T-helper 17 cell (primary cell): ENCODE results near the gene MFSD12. TPM values are rescaled to one million over a fixed set of nuclear protein-coding genes. Genes with fewer than 3 reads are reported as not detected.
"Not testable (repeated sequence)": the region's sequence is repeated elsewhere in the genome, so short reads cannot be mapped to it uniquely, and the experiment has no call there.

Experiments used
- ATAC-seq: fragments of 150-1000 bp; cut with Tn5 transposase; 2 replicates; pipeline ENCODE4 v1.10.0; 2021; ENCODE audit warnings: mild to moderate bottlenecking, moderate library complexity
- DNase-seq, 3 donors: peaks; one replicate each; pipeline versions ENCODE4 v3.0.0 to v3.0.0-alpha.2; 2020 to 2021
- H3K9me3 ChIP-seq: one replicate; pipeline ENCODE4 v1.7.0; 2013; ENCODE audit warnings: low read length, mild to moderate bottlenecking; ENCODE audit not compliant: control insufficient read depth, poor library complexity, severe bottlenecking
- H3K27ac Mint-ChIP-seq: one replicate; pipeline ENCODE4 v1.8.0; 2022; ENCODE audit warnings: mild to moderate bottlenecking, moderate library complexity, mixed read lengths
- H3K27me3 Mint-ChIP-seq: one replicate; pipeline ENCODE4 v1.8.0; 2022; ENCODE audit warnings: mixed read lengths
- H3K36me3 Mint-ChIP-seq: one replicate; pipeline ENCODE4 v1.8.0; 2022; ENCODE audit warnings: low read depth, mixed read lengths
- H3K4me1 Mint-ChIP-seq: one replicate; pipeline ENCODE4 v1.8.0; 2022; ENCODE audit warnings: mild to moderate bottlenecking, mixed read lengths
- H3K4me3 Mint-ChIP-seq: one replicate; pipeline ENCODE4 v1.8.0; 2022; ENCODE audit warnings: mild to moderate bottlenecking, moderate library complexity, mixed read lengths
- total RNA-seq, 4 donors: library from RNA in 2 of 4; stranded (reverse) in 2 of 4; gene quantifications; one replicate each; pipeline ENCODE4 v1.2.3 and lab custom pipeline; 2022 to 2026

The MFSD12 gene
- total RNA-seq, 2 donors from 2014 or later = 58.1 to 62.0 TPM

DNA sequence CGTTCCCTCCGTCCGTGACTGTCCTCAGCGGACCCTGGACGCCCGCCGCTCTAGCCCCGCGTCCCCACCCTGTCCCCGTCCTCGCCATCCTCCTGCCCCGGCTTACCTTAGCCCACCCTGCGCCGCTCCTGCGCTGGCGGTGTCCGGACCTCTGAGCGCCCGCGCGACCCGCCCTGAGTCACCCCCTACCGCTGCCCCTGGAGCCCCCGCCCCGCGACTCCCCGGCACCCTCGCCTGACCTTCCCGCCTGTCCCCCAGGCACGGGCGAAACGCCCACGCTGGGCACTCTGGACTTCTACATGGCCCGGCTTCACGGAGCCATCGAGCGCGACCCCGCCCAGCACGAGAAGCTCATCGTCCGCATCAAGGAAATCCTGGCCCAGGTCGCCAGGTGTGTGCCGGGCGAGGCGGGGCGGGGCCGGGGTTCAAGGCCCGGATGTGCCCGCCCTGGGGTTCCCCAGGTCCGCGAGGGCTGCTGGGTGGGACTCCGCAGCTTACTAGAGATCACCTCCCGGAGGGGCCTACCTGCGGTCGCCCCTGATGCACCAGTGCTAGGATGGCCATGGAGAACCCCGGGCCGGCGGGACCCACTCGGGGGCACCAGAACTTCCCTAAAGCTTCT is 20.4 kb upstream of the MFSD12 start:
- H3K27me3 Mint-ChIP-seq = no peaks in the 10 kb centered on the region
- ATAC-seq = no peak

GRCh38 chr19:3576696-3577443 is 19.5 kb upstream of the MFSD12 start:
- Mint-ChIP-seq H3K27me3 (no peaks in the 10 kb centered on the region), H3K4me3 (no peak overlapping the region), H3K36me3 (no peaks in the 10 kb centered on the region), H3K27ac (no peak overlapping the region), H3K4me1 (peaks cover 13% of the 10 kb centered on the region)
- no peak for ATAC-seq
- no peak for DNase-seq
- no peaks in the 10 kb centered on the region for H3K9me3 ChIP-seq

More for the DNA sequence above, 20.4 kb upstream of the MFSD12 start:
- Mint-ChIP-seq H3K27ac (no peak overlapping the region), H3K4me1 (peaks cover 6% of the 10 kb centered on the region), H3K36me3 (no peaks in the 10 kb centered on the region), H3K4me3 (no peak overlapping the region)
- no peak for DNase-seq
- H3K9me3 ChIP-seq = no peaks in the 10 kb centered on the region

DNA sequence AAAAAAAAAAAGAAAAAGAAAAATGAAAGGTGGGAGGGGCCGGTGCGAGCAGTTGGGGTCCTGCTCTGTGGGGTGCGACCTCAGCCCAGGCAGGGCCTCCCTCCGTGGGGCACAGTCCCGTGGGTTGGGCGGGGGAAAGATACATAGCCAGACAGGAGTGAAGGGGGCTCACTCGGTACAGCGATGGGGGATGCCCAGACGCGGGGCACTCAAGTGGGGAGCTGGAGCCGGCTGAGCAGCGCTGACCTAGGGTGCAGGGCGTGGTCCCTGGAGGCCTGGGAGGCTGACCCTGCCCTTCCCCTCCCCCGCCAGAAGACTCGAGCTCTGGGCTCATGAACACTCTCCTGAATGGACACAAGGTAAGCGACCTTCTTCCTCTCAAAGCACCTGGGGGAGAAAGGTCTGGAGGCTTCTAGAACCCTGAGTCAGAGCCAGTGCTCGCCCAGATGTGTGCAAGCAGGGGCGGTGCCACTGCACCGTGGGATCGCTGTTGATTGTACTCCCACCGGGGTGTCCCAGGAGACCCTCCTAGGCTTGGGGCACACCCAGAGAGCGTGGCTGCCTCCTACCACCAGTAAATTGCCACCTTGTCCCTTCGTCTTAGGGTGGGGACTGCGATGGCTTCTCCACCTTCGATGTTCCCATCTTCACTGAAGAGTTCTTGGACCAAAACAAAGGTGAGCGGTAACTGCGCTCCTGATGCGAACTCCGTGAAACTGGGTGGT is 18.7 kb upstream of the MFSD12 start:
- Mint-ChIP-seq H3K4me1 (peaks cover 16% of the 10 kb centered on the region), H3K4me3 (no peak overlapping the region), H3K27me3 (no peaks in the 10 kb centered on the region), H3K36me3 (no peaks in the 10 kb centered on the region), H3K27ac (no peak overlapping the region)
- DNase-seq (no peak), ATAC-seq (no peak)
- H3K9me3 ChIP-seq = no peaks in the 10 kb centered on the region

- Mint-ChIP-seq H3K27ac (peak overlapping the region; percentile 14), H3K36me3 (no peaks in the 10 kb centered on the region), H3K27me3 (no peaks in the 10 kb centered on the region), H3K4me3 (peak overlapping the region; percentile 46), H3K4me1 (peaks cover 17% of the 10 kb centered on the region)
- ATAC-seq (no peak), DNase-seq (no peak)
- no peaks in the 10 kb centered on the region for H3K9me3 ChIP-seq
Measured at GRCh38 chr19:3575260-3575741, 17.9 kb upstream of the MFSD12 start.

GRCh38 chr19:3573858-3574637 is 16.7 kb upstream of the MFSD12 start:
- Mint-ChIP-seq H3K4me1 (peaks cover 17% of the 10 kb centered on the region), H3K27me3 (no peaks in the 10 kb centered on the region), H3K36me3 (no peaks in the 10 kb centered on the region), H3K4me3 (peak overlapping the region; percentile 87), H3K27ac (no peak overlapping the region)
- ATAC-seq = peak; percentile 26
- peak; percentile 72 to 85 (median 77) for DNase-seq
- no peaks in the 10 kb centered on the region for H3K9me3 ChIP-seq

- no peak for DNase-seq
- H3K9me3 ChIP-seq = no peaks in the 10 kb centered on the region
- Mint-ChIP-seq H3K27me3 (no peaks in the 10 kb centered on the region), H3K4me1 (peaks cover 17% of the 10 kb centered on the region), H3K36me3 (no peaks in the 10 kb centered on the region), H3K27ac (no peak overlapping the region), H3K4me3 (peak overlapping the region; percentile 87)
- no peak for ATAC-seq
Measured at GRCh38 chr19:3573162-3573857, 15.9 kb upstream of the MFSD12 start.

GRCh38 chr19:3572855-3573161 is 15.4 kb upstream of the MFSD12 start, which contains the start of gene HMG20B:
Gene HMG20B, plus strand, starts transcription at chr19:3572944. Its CDS starts 366 bp downstream, at chr19:3573310.
- ATAC-seq = peak; percentile 1

GRCh38 chr19:3572132-3572854 is 14.9 kb upstream of the MFSD12 start:
- ATAC-seq (peak; percentile 96), DNase-seq (peak; percentile 97 to 99 (median 99))

More at GRCh38 chr19:3572855-3573161, 15.4 kb upstream of the MFSD12 start, which contains the start of gene HMG20B:
- Mint-ChIP-seq H3K27ac (no peak within 1 kb of the TSS), H3K36me3 (no peaks in the 10 kb centered on the region), H3K27me3 (no peaks in the 10 kb centered on the region), H3K4me1 (peaks cover 17% of the 10 kb centered on the region), H3K4me3 (peak within 1 kb of the TSS; percentile 87)
- no peaks in the 10 kb centered on the region for H3K9me3 ChIP-seq
- DNase-seq = no peak

DNA sequence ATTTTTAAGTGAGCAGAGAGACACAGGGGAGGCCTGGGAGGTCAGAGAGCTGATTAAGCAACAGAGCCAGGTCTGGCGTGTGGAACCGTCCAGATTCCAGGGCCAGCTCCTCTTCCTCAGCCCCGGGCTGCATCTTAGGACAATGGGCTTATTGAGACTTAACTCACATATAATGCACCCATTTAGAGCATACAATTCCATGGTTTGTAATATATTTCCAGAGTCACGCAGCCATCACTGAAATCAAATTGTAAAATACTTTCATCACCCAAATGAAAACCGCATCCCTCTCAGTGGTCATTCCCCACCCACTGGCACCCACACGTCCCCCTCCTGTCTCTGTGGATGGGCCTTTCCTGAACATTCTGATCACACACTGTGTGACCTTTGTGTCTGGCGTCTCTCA is 13.2 kb upstream of the MFSD12 start:
- Mint-ChIP-seq H3K27me3 (no peaks in the 10 kb centered on the region), H3K4me3 (no peak overlapping the region), H3K36me3 (no peaks in the 10 kb centered on the region), H3K27ac (no peak overlapping the region), H3K4me1 (peaks cover 17% of the 10 kb centered on the region)
- ATAC-seq = no peak
- H3K9me3 ChIP-seq = no peaks in the 10 kb centered on the region
- no peak for DNase-seq

More at GRCh38 chr19:3572132-3572854, 14.9 kb upstream of the MFSD12 start:
- no peaks in the 10 kb centered on the region for H3K9me3 ChIP-seq
- H3K27me3 Mint-ChIP-seq = no peaks in the 10 kb centered on the region
- H3K4me1 Mint-ChIP-seq = peaks cover 17% of the 10 kb centered on the region
- no peak overlapping the region for H3K27ac Mint-ChIP-seq
- peak overlapping the region; percentile 87 for H3K4me3 Mint-ChIP-seq
- no peaks in the 10 kb centered on the region for H3K36me3 Mint-ChIP-seq

- not testable (repeated sequence) for H3K9me3 ChIP-seq, ATAC-seq, H3K27me3 Mint-ChIP-seq, H3K4me3 Mint-ChIP-seq, DNase-seq, H3K36me3 Mint-ChIP-seq, H3K27ac Mint-ChIP-seq
- H3K4me1 Mint-ChIP-seq = peaks cover 17% of the 10 kb centered on the region
Measured at GRCh38 chr19:3570042-3570441, 12.7 kb upstream of the MFSD12 start.

DNA sequence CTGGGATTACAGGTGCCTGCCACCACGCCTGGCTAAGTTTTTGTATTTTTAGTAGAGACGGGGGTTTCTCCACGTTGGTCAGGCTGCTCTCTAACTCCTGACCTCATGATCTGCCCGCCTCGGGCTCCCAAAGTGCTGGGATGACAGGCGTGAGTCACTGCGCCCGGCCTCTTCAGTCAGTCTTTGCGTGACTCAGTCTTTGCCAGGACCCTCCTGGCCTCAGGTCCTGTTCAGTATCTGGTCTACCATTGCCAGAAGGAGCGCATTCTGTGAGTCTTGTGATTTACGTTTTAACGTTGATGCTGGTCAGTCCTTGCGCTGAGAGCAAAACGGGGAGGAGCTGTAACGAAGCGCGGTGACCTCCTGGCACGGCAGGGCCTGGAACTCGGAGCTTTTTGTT is 7.8 kb upstream of the MFSD12 start:
- Mint-ChIP-seq H3K36me3 (no peaks in the 10 kb centered on the region), H3K27me3 (no peaks in the 10 kb centered on the region), H3K4me1 (no peaks in the 10 kb centered on the region), H3K4me3 (no peak overlapping the region), H3K27ac (no peak overlapping the region)
- ATAC-seq = no peak
- no peaks in the 10 kb centered on the region for H3K9me3 ChIP-seq
- DNase-seq = no peak
